DND-41 (cell line): Measurements from ENCODE around the gene NOP16.

Source experiments
- EZH2 ChIP-seq: IDR thresholded peaks from 3 replicates; pipeline ENCODE4 v1.6.1; 2012; ENCODE audit warnings: borderline replicate concordance, low read depth, mild to moderate bottlenecking, moderate library complexity, low read length, inconsistent platforms; ENCODE audit not compliant: severe bottlenecking
- TF ChIP-seq, protein P1 (sequence below): IDR thresholded peaks from 2 replicates; pipeline ENCODE4 v1.5.1; 2012; ENCODE audit warnings: borderline replicate concordance, low read length, moderate library complexity, mild to moderate bottlenecking; ENCODE audit not compliant: poor library complexity, severe bottlenecking; ENCODE audit errors: extremely low read depth

DNA sequence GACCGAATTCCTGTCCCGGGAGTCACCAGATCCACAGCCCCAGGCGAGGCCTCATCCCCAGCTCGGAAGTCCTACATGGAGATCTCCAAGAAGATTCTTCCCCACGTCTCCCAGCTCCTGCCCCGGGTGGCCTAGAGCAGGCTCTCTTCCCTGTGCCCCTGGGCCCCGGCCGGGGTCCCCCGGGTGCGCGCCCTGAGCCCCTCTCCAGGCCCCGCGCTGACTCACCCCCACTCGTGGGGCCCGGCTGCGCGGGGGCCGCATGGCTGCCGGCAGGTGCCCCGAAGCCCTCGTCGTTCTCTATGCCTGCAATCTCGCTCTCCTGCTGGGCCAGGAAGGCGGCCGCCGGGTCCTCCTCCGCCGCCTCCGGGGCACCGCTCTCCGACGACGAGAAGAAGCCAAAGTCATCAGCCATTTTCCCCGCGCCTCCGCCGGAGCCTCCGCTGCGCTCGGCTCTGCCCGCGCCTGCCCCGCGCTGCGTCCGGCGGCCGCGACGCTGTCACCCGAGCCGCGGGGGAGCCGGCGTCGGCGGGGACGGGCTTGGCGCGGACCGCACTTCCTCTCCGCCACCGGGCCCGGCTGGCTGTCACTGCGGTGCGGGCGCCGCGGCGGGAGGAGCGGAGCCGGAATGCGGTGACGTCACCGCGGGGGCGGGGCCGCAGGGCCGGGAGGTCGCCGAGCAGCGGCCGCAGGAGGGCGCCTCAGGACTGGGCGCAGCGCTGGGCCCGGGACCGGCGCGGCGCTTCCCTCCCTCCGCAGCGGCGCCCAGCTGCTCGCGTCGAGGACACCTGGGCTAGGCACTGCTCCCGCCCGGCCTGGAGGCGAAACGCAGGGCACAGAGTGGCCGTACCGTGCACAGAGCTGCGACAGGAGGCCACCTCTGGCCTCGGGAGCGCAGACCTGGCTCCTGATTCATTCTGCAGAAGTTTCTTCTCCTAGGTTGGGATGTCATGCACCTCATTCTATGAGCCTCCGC, 27.8 kb upstream of the NOP16 start, which contains the start of gene CLTB:
- TF ChIP-seq, protein P1, sequence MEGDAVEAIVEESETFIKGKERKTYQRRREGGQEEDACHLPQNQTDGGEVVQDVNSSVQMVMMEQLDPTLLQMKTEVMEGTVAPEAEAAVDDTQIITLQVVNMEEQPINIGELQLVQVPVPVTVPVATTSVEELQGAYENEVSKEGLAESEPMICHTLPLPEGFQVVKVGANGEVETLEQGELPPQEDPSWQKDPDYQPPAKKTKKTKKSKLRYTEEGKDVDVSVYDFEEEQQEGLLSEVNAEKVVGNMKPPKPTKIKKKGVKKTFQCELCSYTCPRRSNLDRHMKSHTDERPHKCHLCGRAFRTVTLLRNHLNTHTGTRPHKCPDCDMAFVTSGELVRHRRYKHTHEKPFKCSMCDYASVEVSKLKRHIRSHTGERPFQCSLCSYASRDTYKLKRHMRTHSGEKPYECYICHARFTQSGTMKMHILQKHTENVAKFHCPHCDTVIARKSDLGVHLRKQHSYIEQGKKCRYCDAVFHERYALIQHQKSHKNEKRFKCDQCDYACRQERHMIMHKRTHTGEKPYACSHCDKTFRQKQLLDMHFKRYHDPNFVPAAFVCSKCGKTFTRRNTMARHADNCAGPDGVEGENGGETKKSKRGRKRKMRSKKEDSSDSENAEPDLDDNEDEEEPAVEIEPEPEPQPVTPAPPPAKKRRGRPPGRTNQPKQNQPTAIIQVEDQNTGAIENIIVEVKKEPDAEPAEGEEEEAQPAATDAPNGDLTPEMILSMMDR: peak; percentile 92
- TF ChIP-seq EZH2: no peak
